T47D (cell line): ENCODE data around the gene EIF2B1.
"Not testable (repeated sequence)": the region's sequence is repeated elsewhere in the genome, so short reads cannot be mapped to it uniquely, and the experiment has no call there.

Experiments used
- DNase-seq, 2 experiments: peaks; one replicate each; pipeline versions ENCODE4 v3.0.0 to v3.0.0-alpha.2; 2011 to 2012; ENCODE audit warnings: low read depth in 1 of 2, low spot score in 1 of 2
- JUND ChIP-seq: IDR thresholded peaks from 2 replicates; pipeline ENCODE4 v1.6.1; 2012; ENCODE audit warnings: low read depth
- in situ Hi-C: cut with HindIII; loops from 2 replicates; pipeline ENCODE4 v1.10.0; 2016; ENCODE audit warnings: low sequenced_read_pairs, low pct_unique_long_range_greater_than_20kb

Gene EIF2B1

GRCh38 chr12:123607756-123608155, 25.7 kb downstream of the EIF2B1 start:
- no peak for TF ChIP-seq JUND
- in situ Hi-C loops = no loop called here
- DNase-seq = no peak

GRCh38 chr12:123603495-123603894, 30.0 kb downstream of the EIF2B1 start:
- in situ Hi-C loops, DNase-seq: not testable (repeated sequence)

GRCh38 chr12:123602651-123603195, 30.8 kb downstream of the EIF2B1 start:
- peak in 1 of 2 experiments; percentile 26 for DNase-seq
- in situ Hi-C loops = no loop called here
- no peak for TF ChIP-seq JUND

- in situ Hi-C loops = no loop called here
- no peak for TF ChIP-seq JUND
These were observed 31.6 kb downstream of the EIF2B1 start, which contains the start of gene DDX55 for GRCh38 chr12:123601602-123602489. TSS of gene DDX55 (plus strand) at chr12:123602099. CDS start at chr12:123602149, 50 bp downstream.

GRCh38 chr12:123599721-123600120, 33.8 kb downstream of the EIF2B1 start:
- in situ Hi-C loops = no loop called here
- no peak for DNase-seq
- TF ChIP-seq JUND = no peak

More at GRCh38 chr12:123601602-123602489, 31.6 kb downstream of the EIF2B1 start, which contains the start of gene DDX55:
- peak; percentile 67 to 93 for DNase-seq

- DNase-seq = no peak
- TF ChIP-seq JUND = no peak
- in situ Hi-C loops = no loop called here
These were observed 34.2 kb downstream of the EIF2B1 start for GRCh38 chr12:123599310-123599709.

GRCh38 chr12:123598522-123598921, 35.0 kb downstream of the EIF2B1 start:
- no peak for DNase-seq
- TF ChIP-seq JUND = no peak
- in situ Hi-C loops = no loop called here

GRCh38 chr12:123597100-123597499, 36.4 kb downstream of the EIF2B1 start:
- TF ChIP-seq JUND = no peak
- no peak for DNase-seq
- in situ Hi-C loops = no loop called here

- no peak for TF ChIP-seq JUND
- peak in 1 of 2 experiments; percentile 76 for DNase-seq
- in situ Hi-C loops = no loop called here
These were observed 37.8 kb downstream of the EIF2B1 start for GRCh38 chr12:123595729-123596128.

GRCh38 chr12:123591702-123592481, 41.6 kb downstream of the EIF2B1 start:
- in situ Hi-C loops = no loop called here
- DNase-seq = no peak
- TF ChIP-seq JUND = no peak

- in situ Hi-C loops = no loop called here
- no peak for DNase-seq
- no peak for TF ChIP-seq JUND
These were observed 52.7 kb downstream of the EIF2B1 start for GRCh38 chr12:123580772-123581171.

- DNase-seq, in situ Hi-C loops: not testable (repeated sequence)
These were observed 54.7 kb downstream of the EIF2B1 start for GRCh38 chr12:123578829-123579228.

GRCh38 chr12:123578243-123578642, 55.2 kb downstream of the EIF2B1 start:
- TF ChIP-seq JUND = no peak
- in situ Hi-C loops = no loop called here
- no peak for DNase-seq
